CD14-positive monocyte (primary cell): ENCODE results near the gene UBIAD1. TPM values are rescaled to one million over a fixed set of nuclear protein-coding genes. Genes with fewer than 3 reads are reported as not detected.

ENCODE experiments used
- DNase-seq, 3 donors: peaks; one replicate each; pipeline ENCODE4 v3.0.0-alpha.2; 2011 to 2022
- H2AFZ ChIP-seq: 2 replicates; pipeline ENCODE4 v1.6.0; 2012; ENCODE audit warnings: mild to moderate bottlenecking, low read depth, low read length, inconsistent platforms; ENCODE audit not compliant: insufficient read depth, poor library complexity, severe bottlenecking
- H3K27ac ChIP-seq, 2 donors: 1 replicate in 1 of 2; 2 replicates in 1 of 2; pipeline ENCODE4 v1.5.1; 2012 to 2013; ENCODE audit warnings: low read length in 2 of 2, control low read depth in 1 of 2, inconsistent platforms in 1 of 2, low read depth in 1 of 2, mild to moderate bottlenecking in 1 of 2
- H3K27me3 ChIP-seq, 2 donors: one replicate each; pipeline versions ENCODE4 v1.6.0 to v1.6.1; 2011 to 2013; ENCODE audit warnings: low read length in 2 of 2; ENCODE audit not compliant: control insufficient read depth in 2 of 2, insufficient read depth in 2 of 2
- H3K36me3 ChIP-seq, 2 donors: replicated peaks in 1 of 2; 1 replicate in 1 of 2; 2 replicates in 1 of 2; pipeline versions ENCODE4 v1.5.1 to v1.6.1; 2012 to 2013; ENCODE audit warnings: low read length in 2 of 2, control low read depth in 1 of 2, inconsistent platforms in 1 of 2, mild to moderate bottlenecking in 1 of 2; ENCODE audit not compliant: insufficient read depth in 2 of 2, control insufficient read depth in 1 of 2
- H3K4me1 ChIP-seq, 2 donors: 1 replicate in 1 of 2; 2 replicates in 1 of 2; pipeline versions ENCODE4 v1.5.1 to v1.6.1; 2012 to 2013; ENCODE audit warnings: low read length in 2 of 2, control low read depth in 1 of 2, inconsistent platforms in 1 of 2, mild to moderate bottlenecking in 1 of 2, moderate library complexity in 1 of 2; ENCODE audit not compliant: insufficient read depth in 2 of 2, control insufficient read depth in 1 of 2
- H3K4me2 ChIP-seq: replicated peaks from 2 replicates; pipeline ENCODE3; 2012; ENCODE audit warnings: low read length, moderate library complexity, mild to moderate bottlenecking; ENCODE audit not compliant: poor library complexity, severe bottlenecking; ENCODE audit errors: extremely low read depth
- H3K4me3 ChIP-seq, 3 experiments: fragments of 200-600 bp in 1 of 3; sonication (generic) in 1 of 3; replicated peaks in 1 of 3; 1 replicate in 2 of 3; 2 replicates in 1 of 3; pipeline ENCODE4 v1.5.1; 2011 to 2013; ENCODE audit warnings: low read length in 3 of 3, mild to moderate bottlenecking in 3 of 3, control low read depth in 2 of 3, low read depth in 2 of 3, inconsistent platforms in 1 of 3, moderate library complexity in 1 of 3
- H3K79me2 ChIP-seq: 2 replicates; pipeline ENCODE4 v1.6.0; 2012; ENCODE audit warnings: mild to moderate bottlenecking, control low read depth, inconsistent platforms, low read length, moderate library complexity; ENCODE audit not compliant: insufficient read depth
- H3K9ac ChIP-seq: 2 replicates; pipeline ENCODE4 v1.6.0; 2017; ENCODE audit warnings: low read length, mild to moderate bottlenecking; ENCODE audit not compliant: insufficient read depth, poor library complexity, severe bottlenecking
- H3K9me3 ChIP-seq, 2 donors: replicated peaks in 1 of 2; 1 replicate in 1 of 2; 2 replicates in 1 of 2; pipeline versions ENCODE4 v1.5.1 to v1.6.1; 2012 to 2013; ENCODE audit warnings: low read length in 2 of 2, control low read depth in 1 of 2; ENCODE audit not compliant: control insufficient read depth in 1 of 2, insufficient read depth in 1 of 2
- H4K20me1 ChIP-seq: 2 replicates; pipeline ENCODE4 v1.6.0; 2012; ENCODE audit warnings: mild to moderate bottlenecking, low read length, control low read depth, moderate library complexity; ENCODE audit not compliant: insufficient read depth
- H3K27ac Mint-ChIP-seq, 7 donors: one replicate each; pipeline ENCODE4 v1.8.0; 2020; ENCODE audit warnings: mild to moderate bottlenecking in 7 of 7, mixed read lengths in 7 of 7, moderate library complexity in 6 of 7, inconsistent platforms in 2 of 7
- H3K27me3 Mint-ChIP-seq, 3 donors: one replicate each; pipeline ENCODE4 v1.8.0; 2021 to 2022; ENCODE audit warnings: low read depth in 3 of 3, mild to moderate bottlenecking in 3 of 3, mixed read lengths in 3 of 3, moderate library complexity in 3 of 3, inconsistent platforms in 1 of 3
- H3K36me3 Mint-ChIP-seq, 2 donors: one replicate each; pipeline ENCODE4 v1.8.0; 2020; ENCODE audit warnings: mixed read lengths in 2 of 2, inconsistent platforms in 1 of 2, mild to moderate bottlenecking in 1 of 2
- H3K4me1 Mint-ChIP-seq: one replicate; pipeline ENCODE4 v1.8.0; 2020; ENCODE audit warnings: mild to moderate bottlenecking, mixed read lengths
- H3K4me3 Mint-ChIP-seq, 2 donors: one replicate each; pipeline ENCODE4 v1.8.0; 2020; ENCODE audit warnings: mild to moderate bottlenecking in 2 of 2, mixed read lengths in 2 of 2, moderate library complexity in 1 of 2
- H3K9me3 Mint-ChIP-seq, 7 donors: one replicate each; pipeline ENCODE4 v1.8.0; 2020 to 2022; ENCODE audit warnings: mixed read lengths in 7 of 7, mild to moderate bottlenecking in 6 of 7, moderate library complexity in 6 of 7, inconsistent platforms in 2 of 7
- CTCF ChIP-seq: fragments of 200-600 bp; IDR thresholded peaks from one replicate; pipeline ENCODE4 v1.8.0; 2022; ENCODE audit warnings: antibody characterized with exemption, mild to moderate bottlenecking
- WGBS: methylation state at CpG from one replicate; pipeline ENCODE4 v1.1.5; 2013; ENCODE audit warnings: missing lambda C conversion rate; ENCODE audit not compliant: insufficient coverage; 5-methylcytosine and 5-hydroxymethylcytosine counted together
- intact Hi-C, 2 donors: fragments of 100-400 bp; cut with micrococcal nuclease; formaldehyde crosslinking; loops; one replicate each; pipeline versions ENCODE4 v1.15.0 to v1.15.1; 2023
- polyA plus RNA-seq, 3 donors: library from polyadenylated mRNA; depleted of rRNA in 1 of 3; unstranded in 2 of 3; stranded (reverse) in 1 of 3; fragments of 300-500 nt in 2 of 3; fragments of >200 nt in 1 of 3; fragmentation: Illumina TruSeq in 2 of 3; gene quantifications; 1 replicate in 2 of 3; 2 replicates in 1 of 3; pipeline ENCODE4 v1.2.3, GENCODE V29; 2012 to 2021

The UBIAD1 gene
- polyA plus RNA-seq, 3 donors = 4.3 to 10.5 (median 9.8) TPM

- intact Hi-C loops = no loop called here
- peaks cover 0 to 2% of the 10 kb centered on the region in 2 donors for H3K27me3 ChIP-seq
- Mint-ChIP-seq H3K27me3 (peaks cover 8 to 20% (median 17%) of the 10 kb centered on the region in 3 donors), H3K4me3 (no peak overlapping the region), H3K9me3 (peaks cover 0 to 3% (median 0%) of the 10 kb centered on the region in 7 donors), H3K27ac (no peak overlapping the region), H3K4me1 (peaks cover 2% of the 10 kb centered on the region), H3K36me3 (no peaks in the 10 kb centered on the region)
- H3K4me3 ChIP-seq = no peak overlapping the region
- H3K27ac ChIP-seq = no peak overlapping the region
- DNase-seq = no peak
- H3K4me2 ChIP-seq = no peak overlapping the region
- no peaks in the 10 kb centered on the region for H3K9me3 ChIP-seq
- H3K36me3 ChIP-seq = no peaks in the 10 kb centered on the region
- no peak for TF ChIP-seq CTCF
- no peak overlapping the region for H3K9ac ChIP-seq
- H3K4me1 ChIP-seq = no peaks in the 10 kb centered on the region
- no peaks in the 10 kb centered on the region for H3K79me2 ChIP-seq
- WGBS = 80% methylated on average over 1 of the region's 13 CpGs
- no peak overlapping the region for H2AFZ ChIP-seq
- H4K20me1 ChIP-seq = no peaks in the 10 kb centered on the region
Measured at GRCh38 chr1:11334261-11334804, 61.3 kb downstream of the UBIAD1 start.

GRCh38 chr1:11334821-11335220 is 61.8 kb downstream of the UBIAD1 start:
- no peak overlapping the region for H3K4me3 Mint-ChIP-seq
- intact Hi-C loops = loop anchor here in 1 of 2 donors (5.0 kb wide), 1 partner anchor 307 kb away; no protein-coding TSS in a partner anchor
- Histone ChIP-seq H3K36me3 (no peaks in the 10 kb centered on the region), H4K20me1 (no peaks in the 10 kb centered on the region), H3K9me3 (no peaks in the 10 kb centered on the region), H3K9ac (no peak overlapping the region), H3K79me2 (no peaks in the 10 kb centered on the region), H3K4me3 (no peak overlapping the region), H3K4me2 (no peak overlapping the region), H3K4me1 (no peaks in the 10 kb centered on the region), H3K27me3 (peaks cover 0 to 6% of the 10 kb centered on the region in 2 donors), H3K27ac (no peak overlapping the region), H2AFZ (no peak overlapping the region)
- H3K36me3 Mint-ChIP-seq = no peaks in the 10 kb centered on the region
- TF ChIP-seq CTCF = no peak
- no peak for DNase-seq
- H3K27ac Mint-ChIP-seq = no peak overlapping the region
- WGBS = 97% methylated on average over 6 of the region's 7 CpGs
- H3K27me3 Mint-ChIP-seq = peaks cover 11 to 25% (median 18%) of the 10 kb centered on the region in 3 donors
- H3K4me1 Mint-ChIP-seq = peaks cover 2% of the 10 kb centered on the region
- H3K9me3 Mint-ChIP-seq = peaks cover 0 to 3% (median 0%) of the 10 kb centered on the region in 7 donors
